ENCODE measurements around the gene PTGIS. TPM values are rescaled to one million over a fixed set of nuclear protein-coding genes. Genes with fewer than 3 reads are reported as not detected.

Gene PTGIS
- total RNA-seq, 4 donors from 2014 or later, result 3.5 to 30.5 (median 11.1) TPM

DNA sequence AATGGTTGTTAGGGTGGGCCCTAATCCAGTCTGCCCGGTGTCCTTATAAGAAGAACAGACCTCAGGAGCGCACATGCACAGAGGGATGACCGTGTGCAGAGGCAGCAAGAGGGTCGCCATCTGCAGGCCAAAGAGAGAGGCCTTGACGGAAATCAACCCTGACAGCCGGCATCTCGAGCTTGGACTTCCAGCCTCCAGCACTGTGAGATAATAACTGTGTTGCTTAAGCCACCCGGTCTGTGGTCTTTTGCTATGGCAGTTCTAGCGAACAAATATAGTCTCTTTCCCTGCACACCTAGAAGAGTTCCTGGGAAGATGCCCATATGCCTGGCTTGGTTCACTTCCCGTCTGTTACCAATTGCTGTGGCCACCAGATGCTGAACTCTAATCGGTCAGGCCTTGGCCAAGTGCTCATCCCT is 35.3 kb upstream of the PTGIS start:
- no peak for DNase-seq
- no peak for TF ChIP-seq POLR2A (IDR thresholded peaks at IDR 0.05)
- TF ChIP-seq CTCF (IDR thresholded peaks at IDR 0.05), result peak in 2 of 6 experiments; percentile 29 to 35
- H3K27ac ChIP-seq, result no peak overlapping the region

GRCh38 chr20:49602345-49603208 is 34.6 kb upstream of the PTGIS start:
- Histone ChIP-seq H3K27me3 (no peaks in the 10 kb centered on the region), H3K4me1 (no peaks in the 10 kb centered on the region), H3K9me3 (no peaks in the 10 kb centered on the region), H3K27ac (no peak overlapping the region), H3K36me3 (no peaks in the 10 kb centered on the region), H3K4me3 (no peak overlapping the region)
- TF ChIP-seq POLR2A (IDR thresholded peaks at IDR 0.05) (no peak), CTCF (IDR thresholded peaks at IDR 0.05) (no peak)
- DNase-seq, result peak in 1 of 3 donors; percentile 24

More for the DNA sequence above, 35.3 kb upstream of the PTGIS start:
- no peak overlapping the region for H3K4me3 ChIP-seq
- no peaks in the 10 kb centered on the region for H3K36me3 ChIP-seq
- H3K27me3 ChIP-seq, result no peaks in the 10 kb centered on the region
- H3K4me1 ChIP-seq, result no peaks in the 10 kb centered on the region
- no peaks in the 10 kb centered on the region for H3K9me3 ChIP-seq

- Histone ChIP-seq H3K27me3 (no peaks in the 10 kb centered on the region), H3K27ac (no peak overlapping the region), H3K4me3 (no peak overlapping the region), H3K36me3 (no peaks in the 10 kb centered on the region), H3K9me3 (no peaks in the 10 kb centered on the region), H3K4me1 (no peaks in the 10 kb centered on the region)
- no peak for TF ChIP-seq CTCF (IDR thresholded peaks at IDR 0.05)
- no peak for TF ChIP-seq POLR2A (IDR thresholded peaks at IDR 0.05)
- DNase-seq, result peak in 1 of 3 donors; percentile 15
Observed at GRCh38 chr20:49601153-49601924, 33.4 kb upstream of the PTGIS start.

DNA sequence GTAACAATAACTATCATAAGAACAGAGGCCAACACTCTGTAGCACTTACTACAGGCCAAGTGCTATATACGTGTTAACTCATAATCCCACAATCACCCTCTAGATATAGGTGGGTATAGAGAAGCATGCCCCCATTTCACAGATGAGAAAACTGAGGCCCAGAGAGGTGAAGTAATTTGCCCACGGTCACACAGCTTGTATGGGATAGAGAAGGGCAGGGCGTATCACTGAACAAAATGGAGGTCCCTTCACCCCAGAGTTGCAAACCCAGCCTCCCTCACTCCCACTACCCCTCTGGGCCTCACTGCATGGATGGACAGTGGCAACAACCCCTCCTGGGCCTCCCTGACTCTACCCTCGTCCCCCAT is 31.8 kb upstream of the PTGIS start:
- no peak for DNase-seq
- no peaks in the 10 kb centered on the region for H3K9me3 ChIP-seq
- H3K36me3 ChIP-seq, result no peaks in the 10 kb centered on the region
- no peaks in the 10 kb centered on the region for H3K27me3 ChIP-seq
- peaks cover 0 to 8% (median 0%) of the 10 kb centered on the region in 4 donors for H3K4me1 ChIP-seq
- TF ChIP-seq POLR2A (IDR thresholded peaks at IDR 0.05) (no peak), CTCF (IDR thresholded peaks at IDR 0.05) (no peak)
- H3K4me3 ChIP-seq, result no peak overlapping the region
- H3K27ac ChIP-seq, result no peak overlapping the region

DNA sequence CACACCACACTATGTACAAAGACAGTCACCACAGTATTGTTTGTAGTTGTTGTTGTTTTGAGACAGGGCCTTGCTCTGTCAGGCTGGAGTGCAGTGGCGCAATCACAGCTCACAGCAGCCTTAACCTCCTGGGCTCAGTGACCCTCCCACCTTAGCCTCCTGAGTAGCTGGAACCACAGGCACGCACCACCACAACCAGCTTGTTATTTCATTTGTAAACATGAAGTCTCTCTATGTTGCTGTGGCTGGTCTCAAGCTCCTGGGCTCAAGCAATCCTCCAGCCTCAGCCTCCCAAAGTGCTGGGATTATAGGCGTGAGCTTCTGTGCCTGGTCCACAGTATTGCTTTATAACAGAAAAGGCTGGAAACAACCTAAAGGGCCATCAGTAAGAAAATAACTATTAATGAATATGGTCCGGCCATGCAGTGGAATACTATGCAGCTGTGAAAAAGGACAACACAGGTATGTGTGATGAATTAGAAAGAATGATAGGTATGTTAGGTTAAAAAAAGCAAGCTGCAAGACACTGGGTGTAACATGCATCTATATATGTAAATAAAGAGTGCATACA is 30.0 kb upstream of the PTGIS start:
- Histone ChIP-seq H3K4me3 (no peak overlapping the region), H3K27ac (no peak overlapping the region), H3K9me3 (no peaks in the 10 kb centered on the region), H3K27me3 (no peaks in the 10 kb centered on the region), H3K36me3 (no peaks in the 10 kb centered on the region), H3K4me1 (peaks cover 0 to 8% (median 1%) of the 10 kb centered on the region in 4 donors)
- DNase-seq, result peak in 1 of 3 donors; percentile 5
- TF ChIP-seq POLR2A (IDR thresholded peaks at IDR 0.05), result no peak
- TF ChIP-seq CTCF (IDR thresholded peaks at IDR 0.05), result no peak

Data from Peyer's patch (tissue), 4 donors.